H9 (cell line): ENCODE data around the gene SLC22A8. TPM values are rescaled to one million over a fixed set of nuclear protein-coding genes. Genes with fewer than 3 reads are reported as not detected.

Experiments used
- DNase-seq: peaks from one replicate; pipeline ENCODE4 v3.0.0-alpha.2; 2017
- H2AFZ ChIP-seq: one replicate; pipeline ENCODE4 v1.6.1; 2013; ENCODE audit warnings: mild to moderate bottlenecking, low read length, control low read depth, moderate library complexity
- H2AK5ac ChIP-seq: 2 replicates; pipeline ENCODE4 v1.6.1; 2013; ENCODE audit warnings: low read length, control low read depth, mixed read lengths; ENCODE audit not compliant: insufficient read length
- H2BK120ac ChIP-seq: one replicate; pipeline ENCODE4 v1.6.1; 2013; ENCODE audit warnings: low read depth, mild to moderate bottlenecking, low read length, control low read depth, inconsistent platforms; ENCODE audit not compliant: poor library complexity, severe bottlenecking
- H2BK12ac ChIP-seq: 2 replicates; pipeline ENCODE4 v1.6.1; 2013; ENCODE audit warnings: low read length, control low read depth, mixed read lengths, low read depth; ENCODE audit not compliant: insufficient read length
- H2BK15ac ChIP-seq: 2 replicates; pipeline ENCODE4 v1.6.1; 2013; ENCODE audit warnings: low read depth, low read length, control low read depth
- H2BK20ac ChIP-seq: one replicate; pipeline ENCODE4 v1.6.1; 2013; ENCODE audit warnings: low read depth, mild to moderate bottlenecking, low read length, control low read depth, inconsistent platforms; ENCODE audit not compliant: poor library complexity, severe bottlenecking
- H2BK5ac ChIP-seq: 2 replicates; pipeline ENCODE4 v1.6.1; 2013; ENCODE audit warnings: low read length, control low read depth, mixed read lengths; ENCODE audit not compliant: insufficient read length
- H3K14ac ChIP-seq: 2 replicates; pipeline ENCODE4 v1.6.1; 2013; ENCODE audit warnings: low read length, control low read depth; ENCODE audit not compliant: insufficient read depth
- H3K18ac ChIP-seq: 2 replicates; pipeline ENCODE4 v1.6.1; 2013; ENCODE audit warnings: low read depth, mild to moderate bottlenecking, mixed read lengths, low read length, control low read depth; ENCODE audit not compliant: insufficient read length
- H3K23ac ChIP-seq: 2 replicates; pipeline ENCODE4 v1.6.1; 2013; ENCODE audit warnings: low read length, control low read depth, mixed read lengths, low read depth; ENCODE audit not compliant: insufficient read length
- H3K23me2 ChIP-seq: 2 replicates; pipeline ENCODE4 v1.6.1; 2013; ENCODE audit warnings: low read depth, mild to moderate bottlenecking, mixed read lengths, low read length, control low read depth; ENCODE audit not compliant: insufficient read length, poor library complexity, severe bottlenecking
- H3K27ac ChIP-seq: 2 replicates; pipeline ENCODE4 v1.5.1; 2013; ENCODE audit warnings: low read length, control low read depth, mixed read lengths, low read depth; ENCODE audit not compliant: insufficient read length
- H3K27me3 ChIP-seq: 2 replicates; pipeline ENCODE4 v1.6.1; 2013; ENCODE audit warnings: low read length, control low read depth, inconsistent platforms; ENCODE audit not compliant: insufficient read depth
- H3K4ac ChIP-seq: 2 replicates; pipeline ENCODE4 v1.6.1; 2013; ENCODE audit warnings: low read depth, mild to moderate bottlenecking, control low read depth, inconsistent platforms, low read length, moderate library complexity
- H3K4me1 ChIP-seq: 2 replicates; pipeline ENCODE4 v1.6.1; 2013; ENCODE audit warnings: low read length, control low read depth, inconsistent platforms; ENCODE audit not compliant: insufficient read depth
- H3K4me2 ChIP-seq: 2 replicates; pipeline ENCODE4 v1.6.1; 2013; ENCODE audit warnings: low read length, control low read depth, mixed read lengths; ENCODE audit not compliant: insufficient read length, insufficient read depth
- H3K56ac ChIP-seq: 2 replicates; pipeline ENCODE4 v1.6.1; 2013; ENCODE audit warnings: low read depth, mild to moderate bottlenecking, mixed read lengths, low read length, control low read depth; ENCODE audit not compliant: insufficient read length
- H3K79me1 ChIP-seq: 2 replicates; pipeline ENCODE4 v1.6.1; 2013; ENCODE audit warnings: low read depth, mild to moderate bottlenecking, moderate library complexity, low read length, control low read depth, inconsistent platforms; ENCODE audit not compliant: insufficient read depth, poor library complexity, severe bottlenecking
- H3K79me2 ChIP-seq: 2 replicates; pipeline ENCODE4 v1.6.1; 2013; ENCODE audit warnings: low read length, control low read depth, inconsistent platforms; ENCODE audit not compliant: insufficient read depth
- H3K9ac ChIP-seq: 2 replicates; pipeline ENCODE4 v1.6.1; 2013; ENCODE audit warnings: low read length, control low read depth, mixed read lengths; ENCODE audit not compliant: insufficient read length; ENCODE audit errors: extremely low read depth
- H3K9me3 ChIP-seq: one replicate; pipeline ENCODE4 v1.6.1; 2013; ENCODE audit warnings: low read depth, low read length, inconsistent platforms; ENCODE audit not compliant: control insufficient read depth
- H3T11ph ChIP-seq: one replicate; pipeline ENCODE4 v1.6.1; 2013; ENCODE audit warnings: mild to moderate bottlenecking, low read length, control low read depth, inconsistent platforms
- H4K20me1 ChIP-seq: one replicate; pipeline ENCODE4 v1.6.1; 2013; ENCODE audit not compliant: control insufficient read depth, insufficient read length, insufficient read depth
- H4K5ac ChIP-seq: 2 replicates; pipeline ENCODE4 v1.6.1; 2013; ENCODE audit warnings: low read depth, mild to moderate bottlenecking, mixed read lengths, low read length, control low read depth; ENCODE audit not compliant: insufficient read length
- H4K8ac ChIP-seq: replicated peaks from 2 replicates; pipeline ENCODE4 v1.6.1; 2013; ENCODE audit warnings: low read length, control low read depth, mixed read lengths, low read depth; ENCODE audit not compliant: insufficient read length
- H4K91ac ChIP-seq: 2 replicates; pipeline ENCODE4 v1.6.1; 2013; ENCODE audit warnings: low read depth, mild to moderate bottlenecking, moderate library complexity, mixed read lengths, low read length, control low read depth; ENCODE audit not compliant: insufficient read length
- H3K27ac Mint-ChIP-seq, 3 experiments: 2 replicates in 2 of 3; 3 replicates in 1 of 3; pipeline ENCODE4 v1.8.0; 2020 to 2021; ENCODE audit warnings: mixed read lengths in 3 of 3, mild to moderate bottlenecking in 1 of 3, moderate library complexity in 1 of 3
- H3K27me3 Mint-ChIP-seq: 2 replicates; pipeline ENCODE4 v1.8.0; 2021; ENCODE audit warnings: low read depth, mild to moderate bottlenecking, moderate library complexity, mixed read lengths
- H3K36me3 Mint-ChIP-seq, 3 experiments: 2 replicates in 2 of 3; 3 replicates in 1 of 3; pipeline ENCODE4 v1.8.0; 2020 to 2021; ENCODE audit warnings: low read depth in 3 of 3, mixed read lengths in 3 of 3; ENCODE audit not compliant: insufficient read depth in 1 of 3
- H3K4me1 Mint-ChIP-seq, 2 experiments: 2 replicates each; pipeline ENCODE4 v1.8.0; 2020; ENCODE audit warnings: mixed read lengths in 2 of 2
- H3K4me3 Mint-ChIP-seq, 2 experiments: 2 replicates in 1 of 2; 3 replicates in 1 of 2; pipeline ENCODE4 v1.8.0; 2020 to 2021; ENCODE audit warnings: mild to moderate bottlenecking in 2 of 2, mixed read lengths in 2 of 2, moderate library complexity in 1 of 2
- H3K9me3 Mint-ChIP-seq, 2 experiments: 2 replicates in 1 of 2; 3 replicates in 1 of 2; pipeline ENCODE4 v1.8.0; 2020; ENCODE audit warnings: mild to moderate bottlenecking in 2 of 2, mixed read lengths in 2 of 2, moderate library complexity in 1 of 2
- CTCF ChIP-seq: fragments of 200-600 bp; sonication (generic); conservative IDR thresholded peaks from 3 replicates; pipeline ENCODE4 v1.8.0; 2021; ENCODE audit warnings: antibody characterized with exemption, mild to moderate bottlenecking
- WGBS: extraction: QIAGEN DNeasy Blood & Tissue Kit; methylation state at CpG from one replicate; pipeline ENCODE4 v1.1.7; 2013; ENCODE audit warnings: missing lambda C conversion rate, low lambda C conversion rate, mixed read lengths; ENCODE audit not compliant: insufficient read length; ENCODE audit errors: extremely low coverage; 5-methylcytosine and 5-hydroxymethylcytosine counted together
- total RNA-seq: library from RNA; stranded (reverse); gene quantifications from 2 replicates; pipeline ENCODE4 v1.2.1, GENCODE V29; 2021

SLC22A8 gene
- total RNA-seq, 1 experiment from 2014 or later: not detected

GRCh38 chr11:62984451-62984991, 31.1 kb downstream of the SLC22A8 start, which contains the start of gene SLC22A6:
SLC22A6 (minus strand) TSS chr11:62984967; CDS start chr11:62984690, 277 bp downstream.
- H3K4me1 Mint-ChIP-seq: peaks cover 0 to 2% of the 10 kb centered on the region in 2 experiments; a peak in 1 of 4 replicates
- no peak for TF ChIP-seq CTCF
- H2AFZ ChIP-seq: no peak within 1 kb of the TSS
- H3K18ac ChIP-seq: no peak within 1 kb of the TSS
- H3K56ac ChIP-seq: no peak within 1 kb of the TSS
- no peaks in the 10 kb centered on the region for H3K79me1 ChIP-seq
- H3K23me2 ChIP-seq: no peaks in the 10 kb centered on the region
- H3T11ph ChIP-seq: no peak within 1 kb of the TSS
- no peak within 1 kb of the TSS for H3K27ac ChIP-seq
- H3K4me1 ChIP-seq: no peaks in the 10 kb centered on the region
- H4K8ac ChIP-seq: no peak within 1 kb of the TSS
- no peak within 1 kb of the TSS for H2AK5ac ChIP-seq
- H2BK15ac ChIP-seq: no peak within 1 kb of the TSS
- no peak within 1 kb of the TSS for H2BK120ac ChIP-seq
- no peak within 1 kb of the TSS for H3K9ac ChIP-seq
- no peak within 1 kb of the TSS; a peak in 1 of 7 replicates for H3K27ac Mint-ChIP-seq
- WGBS: no CpG with 5 or more reads among the region's 14 CpGs
- H2BK5ac ChIP-seq: no peak within 1 kb of the TSS
- no peaks in the 10 kb centered on the region for H3K36me3 Mint-ChIP-seq
- no peaks in the 10 kb centered on the region for H3K79me2 ChIP-seq
- no peak within 1 kb of the TSS for H3K4ac ChIP-seq
- H2BK20ac ChIP-seq: no peak within 1 kb of the TSS
- H4K5ac ChIP-seq: no peak within 1 kb of the TSS
- H3K4me2 ChIP-seq: no peak within 1 kb of the TSS
- DNase-seq: no peak
- H4K91ac ChIP-seq: no peak within 1 kb of the TSS
- peak within 1 kb of the TSS; percentile 8; the same call in 1 of the 2 replicates for H3K14ac ChIP-seq
- no peaks in the 10 kb centered on the region for H3K9me3 ChIP-seq
- H2BK12ac ChIP-seq: no peak within 1 kb of the TSS
- H3K9me3 Mint-ChIP-seq: no peaks in the 10 kb centered on the region; a peak in 2 of 5 replicates
- no peaks in the 10 kb centered on the region for H4K20me1 ChIP-seq
- H3K4me3 Mint-ChIP-seq: no peak within 1 kb of the TSS
- H3K27me3 ChIP-seq: no peaks in the 10 kb centered on the region
- H3K27me3 Mint-ChIP-seq: peaks cover 14% of the 10 kb centered on the region
- no peak within 1 kb of the TSS for H3K23ac ChIP-seq
